GM12874 (cell line): ENCODE results near the gene UCK2.

ENCODE experiments used
- TF ChIP-seq, protein P1 (sequence below): IDR thresholded peaks from 2 replicates; pipeline ENCODE4 v1.5.1; 2011; ENCODE audit warnings: low read depth, mild to moderate bottlenecking, control low read depth, low read length, moderate library complexity; ENCODE audit not compliant: insufficient read depth

UCK2 gene

DNA sequence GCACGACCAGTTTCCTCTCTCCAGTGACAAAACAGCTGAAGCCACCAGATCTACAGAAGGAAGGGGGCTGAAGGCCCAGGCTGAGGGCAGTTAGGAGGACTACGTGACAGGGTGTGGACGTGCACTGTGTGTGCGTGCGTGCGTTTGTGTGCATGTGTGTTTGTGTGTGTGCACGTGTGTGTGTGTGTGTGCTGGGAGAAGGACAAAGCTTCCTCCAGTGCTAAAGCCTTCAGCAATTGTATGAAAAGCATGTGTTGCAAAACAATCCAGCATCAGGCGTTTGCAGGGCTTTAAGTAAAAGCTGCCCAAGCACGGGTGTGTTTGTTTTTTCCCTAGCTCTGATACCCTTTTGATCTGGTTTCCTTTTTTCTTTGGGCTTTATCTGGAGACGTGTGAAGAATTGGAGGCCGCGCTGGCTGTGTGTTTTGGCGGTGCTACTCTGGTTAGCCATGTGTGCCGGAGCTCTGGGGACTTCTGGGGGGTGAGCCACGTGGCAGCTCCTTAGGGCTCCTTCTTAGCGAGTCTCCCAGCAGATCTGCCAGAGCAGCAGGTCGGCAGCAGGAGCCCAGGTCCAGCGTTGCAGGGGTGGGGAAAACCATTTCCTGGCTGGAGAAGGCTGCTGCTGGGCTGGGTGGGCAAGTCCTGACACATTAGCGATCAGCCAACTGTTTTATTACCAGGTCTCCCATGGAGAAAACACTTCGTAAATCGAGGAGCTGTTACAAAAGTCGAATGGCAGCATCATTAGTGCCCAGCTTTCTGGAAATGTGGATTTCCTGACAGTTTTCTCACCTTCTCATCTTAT lies 73.4 kb downstream of the UCK2 start:
- TF ChIP-seq, protein P1, sequence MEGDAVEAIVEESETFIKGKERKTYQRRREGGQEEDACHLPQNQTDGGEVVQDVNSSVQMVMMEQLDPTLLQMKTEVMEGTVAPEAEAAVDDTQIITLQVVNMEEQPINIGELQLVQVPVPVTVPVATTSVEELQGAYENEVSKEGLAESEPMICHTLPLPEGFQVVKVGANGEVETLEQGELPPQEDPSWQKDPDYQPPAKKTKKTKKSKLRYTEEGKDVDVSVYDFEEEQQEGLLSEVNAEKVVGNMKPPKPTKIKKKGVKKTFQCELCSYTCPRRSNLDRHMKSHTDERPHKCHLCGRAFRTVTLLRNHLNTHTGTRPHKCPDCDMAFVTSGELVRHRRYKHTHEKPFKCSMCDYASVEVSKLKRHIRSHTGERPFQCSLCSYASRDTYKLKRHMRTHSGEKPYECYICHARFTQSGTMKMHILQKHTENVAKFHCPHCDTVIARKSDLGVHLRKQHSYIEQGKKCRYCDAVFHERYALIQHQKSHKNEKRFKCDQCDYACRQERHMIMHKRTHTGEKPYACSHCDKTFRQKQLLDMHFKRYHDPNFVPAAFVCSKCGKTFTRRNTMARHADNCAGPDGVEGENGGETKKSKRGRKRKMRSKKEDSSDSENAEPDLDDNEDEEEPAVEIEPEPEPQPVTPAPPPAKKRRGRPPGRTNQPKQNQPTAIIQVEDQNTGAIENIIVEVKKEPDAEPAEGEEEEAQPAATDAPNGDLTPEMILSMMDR, result no peak

DNA sequence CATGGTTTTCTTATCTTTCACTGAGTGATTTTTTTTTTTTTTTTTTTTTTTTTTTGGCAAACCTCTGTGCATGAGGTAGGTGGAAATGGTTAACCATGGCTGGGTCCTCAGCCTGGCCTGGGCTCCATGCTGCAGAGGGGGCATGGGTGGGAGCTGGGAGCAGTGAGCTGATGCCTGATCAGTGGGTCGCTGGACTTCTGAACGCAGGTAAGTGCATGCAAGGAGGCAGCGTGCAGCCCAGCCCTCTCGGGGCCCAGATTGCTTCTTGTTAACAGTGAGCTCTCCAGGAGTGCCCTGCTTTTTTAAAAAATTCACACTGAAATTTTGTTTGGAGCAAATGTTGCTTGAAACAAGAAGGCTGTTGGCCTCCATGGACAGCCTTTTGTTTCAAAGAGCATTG lies 75.2 kb downstream of the UCK2 start:
- TF ChIP-seq, protein P1, result no peak

DNA sequence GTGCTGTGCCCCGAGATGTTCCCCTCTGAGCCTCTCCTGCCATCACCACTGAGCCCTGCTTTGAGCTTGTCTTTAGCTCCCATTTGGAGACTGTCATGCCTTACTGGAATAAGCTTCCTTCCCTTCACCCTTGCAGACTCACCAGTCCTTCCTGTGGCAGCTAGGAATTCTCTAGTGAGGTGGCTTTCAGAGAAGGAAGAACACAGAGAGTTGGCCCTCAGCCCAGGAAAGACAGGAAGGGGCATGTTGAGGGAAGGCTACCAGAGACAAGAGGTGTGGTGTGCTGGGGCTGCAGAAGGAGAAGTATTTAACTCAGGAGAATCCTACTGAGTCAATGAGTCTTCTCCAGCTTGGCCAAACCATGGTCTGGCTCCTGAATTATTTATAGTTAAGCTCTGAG lies 76.3 kb downstream of the UCK2 start:
- TF ChIP-seq, protein P1, result no peak

DNA sequence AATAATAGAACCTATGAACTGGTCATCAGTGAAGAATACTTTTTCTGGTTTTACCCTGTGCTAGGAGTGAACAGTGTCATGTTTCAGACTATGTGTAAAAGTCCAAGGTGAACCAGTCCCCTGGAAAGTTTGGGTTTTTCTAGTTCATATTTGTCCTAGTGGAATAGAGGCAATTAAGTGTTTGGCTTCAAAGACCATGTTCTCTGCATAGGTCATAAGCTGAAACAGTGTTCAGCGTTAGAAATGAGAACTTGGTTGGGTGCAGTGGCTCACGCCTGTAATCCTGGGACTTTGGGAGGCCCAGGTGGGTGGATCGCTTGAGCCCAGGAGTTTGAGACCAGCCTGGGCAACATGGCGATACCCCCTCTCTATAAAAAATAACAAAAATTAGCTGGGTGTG lies 77.5 kb downstream of the UCK2 start:
- TF ChIP-seq, protein P1, result no peak

DNA sequence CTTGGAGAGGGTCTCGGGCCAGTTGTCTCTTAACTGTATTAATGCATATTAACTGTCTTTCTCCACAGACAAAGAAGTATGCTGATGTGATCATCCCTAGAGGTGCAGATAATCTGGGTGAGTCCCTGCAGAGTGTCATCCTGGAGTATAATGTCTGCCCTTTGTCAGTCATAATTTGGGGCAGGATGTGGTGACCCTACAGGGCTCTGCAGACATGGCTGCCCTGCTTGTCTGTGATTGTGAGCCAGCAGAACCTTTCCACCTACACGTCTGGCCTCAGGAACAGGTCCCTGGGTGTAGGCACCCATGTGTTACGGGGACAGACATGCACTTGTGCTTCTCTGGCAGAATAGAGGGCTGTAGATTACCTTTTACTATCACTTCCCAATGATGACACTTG lies 78.4 kb downstream of the UCK2 start:
- TF ChIP-seq, protein P1, result no peak

DNA sequence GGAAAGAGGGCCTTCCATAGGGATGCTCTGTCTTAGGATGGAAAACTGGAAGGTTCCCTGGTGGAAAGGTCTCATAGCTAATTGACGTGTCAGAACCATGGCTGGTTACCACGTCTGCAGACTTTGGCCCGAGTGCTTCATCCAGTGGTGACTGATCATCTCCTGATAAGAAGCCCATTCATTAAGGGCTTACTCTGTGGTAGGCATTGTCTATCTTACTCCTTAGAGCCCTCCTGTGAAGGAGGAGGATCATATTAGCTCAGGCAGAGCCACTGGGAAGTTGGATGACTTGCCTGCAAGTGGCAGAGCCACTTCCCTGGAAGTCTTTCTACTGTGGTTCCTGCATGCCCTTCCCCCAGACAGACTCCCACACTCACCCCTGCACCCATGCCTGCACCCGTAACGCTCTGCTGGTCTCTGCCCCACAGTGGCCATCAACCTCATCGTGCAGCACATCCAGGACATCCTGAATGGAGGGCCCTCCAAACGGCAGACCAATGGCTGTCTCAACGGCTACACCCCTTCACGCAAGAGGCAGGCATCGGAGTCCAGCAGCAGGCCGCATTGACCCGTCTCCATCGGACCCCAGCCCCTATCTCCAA lies 79.9 kb downstream of the UCK2 start:
- TF ChIP-seq, protein P1, result no peak

DNA sequence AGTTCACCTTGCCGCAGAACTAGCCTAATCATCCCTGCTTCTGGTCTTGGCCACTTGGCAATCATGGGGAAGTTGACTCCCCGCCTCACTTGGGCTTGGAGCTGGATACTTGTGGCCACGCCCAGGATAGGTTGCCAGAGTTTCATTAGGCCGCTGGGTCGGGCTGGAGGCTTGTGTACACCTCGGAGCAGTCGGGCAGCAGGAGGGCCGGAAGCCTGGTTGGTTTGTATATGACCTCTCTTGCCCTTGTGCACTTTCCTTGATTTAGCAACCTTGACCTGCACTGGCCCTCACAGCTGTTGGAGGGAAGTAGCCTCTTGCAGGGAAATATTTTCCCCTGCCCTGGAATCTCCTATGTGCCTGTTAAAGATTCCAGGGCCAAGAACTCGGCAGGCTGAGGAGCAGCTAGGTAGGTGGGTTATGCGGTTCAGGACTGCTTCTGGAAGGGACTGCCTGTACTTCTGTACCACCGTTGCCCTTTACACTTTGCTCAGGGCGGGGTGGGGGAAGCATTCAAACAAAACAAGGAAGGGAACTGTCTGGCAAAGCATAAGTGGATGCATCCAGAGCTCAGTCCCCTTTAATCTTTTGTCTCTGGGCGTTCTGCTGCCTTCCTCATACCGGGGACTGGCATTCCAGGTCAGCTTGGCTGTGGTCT lies 83.5 kb downstream of the UCK2 start:
- TF ChIP-seq, protein P1, result no peak
